ENCODE data around the gene PEAK3.

Gene PEAK3

DNA sequence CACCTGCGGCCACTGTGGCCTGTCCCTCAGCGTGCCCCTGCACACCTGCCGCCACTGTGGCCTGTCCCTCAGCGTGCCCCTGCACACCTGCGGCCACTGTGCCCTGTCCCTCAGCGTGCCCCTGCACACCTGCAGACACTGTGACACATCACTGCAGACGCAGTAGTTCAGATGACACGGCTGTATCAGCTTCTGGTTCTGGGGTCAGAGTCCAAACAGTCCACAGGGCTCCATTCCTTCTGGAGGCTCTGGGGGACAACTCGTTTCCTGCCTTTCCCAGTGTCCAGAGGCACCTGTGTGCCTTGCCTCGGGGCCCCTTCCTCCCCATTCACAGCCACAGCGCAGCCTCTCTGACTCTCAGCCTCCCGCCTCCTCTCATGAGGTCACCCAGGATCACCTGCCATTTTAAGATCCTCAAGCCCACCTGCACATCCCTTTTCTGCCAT lies 39.9 kb downstream of the PEAK3 start:
- FAIRE-seq (no peak), DNase-seq (ENCODE audit: insufficient read length, low spot score) (no peak)

DNA sequence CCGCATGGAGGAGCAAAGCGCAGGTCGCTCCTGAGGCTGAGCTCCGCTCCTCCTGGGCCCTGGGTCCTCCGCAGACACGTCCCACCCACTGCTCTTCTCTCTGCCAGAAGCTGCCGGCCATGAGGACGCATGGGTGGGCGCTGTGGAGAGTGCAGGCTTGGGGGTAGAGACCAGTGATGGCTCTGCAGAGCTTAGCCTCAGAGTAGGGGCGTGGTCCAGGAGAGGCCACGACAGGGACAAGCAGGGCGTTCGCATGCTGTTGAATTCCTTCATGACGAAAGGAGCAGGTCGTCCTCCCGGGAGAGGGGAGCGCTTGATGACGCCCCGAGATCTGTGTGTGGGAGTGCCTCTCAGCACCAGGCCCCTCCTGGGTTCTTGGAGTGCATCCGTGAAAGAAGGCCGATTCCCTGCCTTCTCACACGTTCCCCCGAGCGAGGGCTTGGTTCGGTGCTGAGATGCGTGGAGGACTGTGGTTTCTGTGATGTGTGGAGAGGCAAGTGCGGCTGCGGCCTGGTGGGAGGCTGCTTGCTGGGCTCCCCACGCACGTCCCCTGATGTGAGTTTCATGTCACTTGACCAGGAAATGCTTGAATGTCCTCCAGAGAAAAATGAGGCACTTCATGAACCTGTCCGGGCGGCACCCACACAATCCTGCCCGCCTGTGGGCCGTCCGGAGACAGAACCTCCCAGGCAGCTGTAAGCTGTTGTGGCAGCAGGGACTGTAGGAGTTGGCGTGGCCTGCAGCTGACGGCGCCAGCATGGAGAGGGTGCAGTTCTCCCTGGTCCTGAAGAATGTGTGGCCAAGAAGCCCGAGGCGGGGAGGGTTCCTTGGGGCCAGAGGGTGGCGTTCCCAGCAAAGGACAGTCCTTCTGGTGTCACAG lies 40.9 kb downstream of the PEAK3 start:
- DNase-seq (ENCODE audit: insufficient read length, low spot score): no peak
- no peak for FAIRE-seq

DNA sequence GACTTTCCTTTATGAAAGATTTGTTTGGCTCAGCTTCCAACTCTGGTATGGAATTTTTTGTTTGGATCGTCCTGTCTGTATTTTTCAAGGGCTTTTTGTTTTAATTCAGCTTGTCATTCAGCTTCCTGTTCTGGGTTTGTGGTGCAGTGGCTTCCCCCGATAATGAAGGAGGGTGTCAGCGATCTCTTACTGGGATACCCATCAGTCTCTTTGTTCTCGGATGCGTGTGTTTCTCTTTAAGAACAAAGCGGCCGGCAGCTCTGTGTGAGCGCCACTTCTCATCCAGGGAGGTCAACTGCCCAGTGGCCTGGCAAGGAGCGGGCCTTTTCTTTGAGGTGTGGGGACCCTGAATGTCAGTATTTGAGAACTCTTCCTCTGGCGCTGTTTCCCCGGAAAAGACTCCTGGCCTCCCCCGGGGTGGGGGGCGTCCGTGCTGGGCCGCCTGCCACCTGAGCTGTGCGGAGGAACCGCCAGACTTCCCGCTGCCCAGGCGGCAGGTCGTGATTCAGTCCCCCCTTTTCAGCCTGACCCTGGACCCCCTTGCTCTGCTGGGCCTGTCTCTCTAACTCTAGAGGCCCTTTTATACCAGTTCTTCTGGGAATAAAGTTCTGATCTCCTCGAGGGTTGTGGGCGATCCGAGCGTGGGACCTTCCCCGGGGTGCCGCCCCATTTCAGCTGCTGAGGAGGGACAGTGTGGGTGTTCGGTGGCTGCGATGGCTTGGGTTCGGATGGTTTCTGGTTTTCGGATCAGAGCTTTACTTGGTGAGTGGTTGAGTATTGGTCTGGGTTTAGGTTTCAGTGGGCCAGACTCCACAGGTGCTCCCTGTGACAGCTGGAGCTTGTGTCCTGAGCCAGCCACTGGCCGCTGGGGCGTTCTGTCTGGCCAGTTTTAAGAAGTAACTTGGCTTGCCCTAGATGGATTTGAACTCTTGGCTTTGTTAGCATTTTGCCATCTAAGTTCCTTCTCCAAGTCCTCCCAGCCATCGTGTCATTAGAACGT lies 41.9 kb downstream of the PEAK3 start:
- DNase-seq (ENCODE audit: insufficient read length, low spot score) (no peak), FAIRE-seq (no peak)

DNA sequence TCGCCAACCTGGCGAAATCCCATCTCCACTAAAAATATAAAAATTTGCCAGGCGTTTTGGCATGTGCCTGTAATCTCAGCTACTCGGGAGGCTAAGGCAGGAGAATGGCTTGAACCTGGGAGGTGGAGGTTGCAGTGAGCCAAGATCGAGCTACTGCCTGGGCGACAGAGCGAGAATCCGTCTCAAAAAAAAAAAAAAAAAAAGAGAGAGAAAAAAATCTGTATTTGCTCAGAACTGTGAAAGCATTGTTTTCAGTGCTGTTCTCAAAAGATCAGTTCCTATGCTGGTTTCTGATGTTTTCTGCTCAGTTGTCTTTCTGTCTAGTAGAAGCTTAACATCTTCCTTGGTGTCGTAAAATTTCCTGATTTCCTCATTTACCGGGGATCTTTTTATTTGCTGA lies 42.8 kb downstream of the PEAK3 start:
- FAIRE-seq (no peak), DNase-seq (ENCODE audit: insufficient read length, low spot score) (no peak)

DNA sequence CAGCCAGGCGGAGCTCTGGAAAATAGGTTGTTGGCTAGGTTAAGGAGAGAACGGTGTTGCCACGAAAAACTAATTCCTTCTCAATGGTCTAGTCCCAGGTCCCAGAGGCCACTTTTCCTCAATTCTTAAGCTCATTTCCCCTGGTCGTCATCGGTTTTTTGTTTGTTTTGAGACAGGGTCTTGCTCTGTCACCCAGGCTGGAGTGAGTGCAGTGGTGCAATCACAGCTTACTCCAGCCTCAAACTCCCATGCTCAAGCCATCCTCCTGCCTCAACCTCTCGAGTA lies 44.2 kb downstream of the PEAK3 start:
- DNase-seq (ENCODE audit: insufficient read length, low spot score) (no peak), FAIRE-seq (no peak)

DNA sequence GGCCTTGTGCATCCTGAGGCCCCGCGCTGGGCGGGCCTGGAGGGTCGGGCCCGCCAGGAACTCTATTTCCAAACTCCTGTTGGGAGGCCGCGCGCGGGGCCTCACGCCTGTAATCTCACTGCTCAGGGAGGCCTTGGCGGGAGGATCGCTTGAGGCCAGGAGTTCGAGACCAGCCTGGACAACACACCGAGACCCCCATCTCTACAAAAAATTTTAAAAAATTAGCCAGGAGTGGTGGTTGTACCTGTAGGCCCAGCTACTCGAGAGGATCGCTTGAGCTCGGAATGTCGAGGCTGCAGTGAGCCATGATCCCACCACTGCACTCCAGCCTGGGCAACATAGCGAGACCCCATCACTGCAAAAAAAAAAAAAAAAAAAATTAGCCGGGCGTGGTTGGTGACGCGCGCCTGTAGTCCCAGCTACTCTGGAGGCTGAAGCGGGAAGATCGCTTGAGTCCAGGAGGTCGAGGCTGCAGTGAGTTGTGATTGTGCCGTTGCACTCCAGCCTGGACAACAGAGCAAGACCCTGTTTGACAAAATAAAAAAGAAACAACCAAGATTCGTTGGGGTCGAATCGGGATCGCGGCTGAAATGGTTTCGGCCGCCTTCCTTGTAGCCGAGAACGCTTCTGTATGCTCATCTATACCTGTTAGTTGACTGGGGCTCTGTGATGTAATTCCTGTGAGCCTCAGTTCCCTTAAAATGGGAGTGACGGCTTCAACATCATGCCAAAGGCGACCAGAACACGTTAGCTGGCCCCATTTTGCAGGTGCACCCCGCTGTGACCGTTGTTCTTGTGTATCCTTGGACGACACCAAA lies 44.7 kb downstream of the PEAK3 start:
- DNase-seq (ENCODE audit: insufficient read length, low spot score): no peak
- FAIRE-seq: no peak

DNA sequence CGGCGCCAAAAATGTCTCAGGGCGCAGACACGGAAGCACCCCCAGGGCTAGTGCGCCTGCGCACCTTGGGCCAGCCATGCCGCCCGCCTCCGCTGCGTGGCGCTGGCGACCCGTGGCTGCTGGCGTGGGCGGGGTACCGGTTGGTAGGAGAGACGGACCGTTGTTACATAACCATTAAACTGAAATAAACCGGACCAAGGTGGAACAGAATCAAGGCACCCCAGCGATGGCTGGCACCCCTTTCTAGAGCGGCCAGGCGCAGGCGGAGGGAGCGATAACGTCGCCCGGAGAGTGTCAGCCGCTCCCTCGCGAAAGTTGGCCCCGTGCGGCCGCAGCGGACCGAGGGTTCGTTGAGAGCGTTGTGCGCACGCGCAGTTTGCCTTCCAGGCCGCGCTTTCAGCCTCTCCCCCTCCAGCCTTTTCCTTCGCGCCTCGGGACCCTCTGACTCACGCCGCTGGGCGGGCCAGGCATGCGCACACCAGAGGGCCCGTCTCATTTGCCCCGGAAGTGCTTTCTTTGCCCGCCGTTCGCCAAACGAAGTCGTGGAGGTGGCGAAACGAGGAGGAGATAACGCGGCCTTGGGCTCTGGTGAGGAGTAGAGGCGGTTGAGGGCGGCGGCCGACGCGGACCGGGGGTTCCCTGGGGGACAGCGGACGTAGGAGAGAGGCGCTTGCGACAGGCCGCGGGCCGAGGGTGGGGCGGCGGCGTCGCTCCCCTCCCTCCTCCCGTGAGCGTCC lies 45.5 kb downstream of the PEAK3 start, which contains the start of the genes PLEKHJ1 and SF3A2:
Gene PLEKHJ1, minus strand, starts transcription at position 16 of the 737 bp plus-strand sequence. CDS start 81 bp downstream, outside the sequence.
Gene SF3A2, plus strand, starts transcription at position 511 of the 737 bp plus-strand sequence. CDS start 6,595 bp downstream, outside the sequence.
- DNase-seq (ENCODE audit: insufficient read length, low spot score) (peak; percentile 97), FAIRE-seq (peak; percentile 89)

DNA sequence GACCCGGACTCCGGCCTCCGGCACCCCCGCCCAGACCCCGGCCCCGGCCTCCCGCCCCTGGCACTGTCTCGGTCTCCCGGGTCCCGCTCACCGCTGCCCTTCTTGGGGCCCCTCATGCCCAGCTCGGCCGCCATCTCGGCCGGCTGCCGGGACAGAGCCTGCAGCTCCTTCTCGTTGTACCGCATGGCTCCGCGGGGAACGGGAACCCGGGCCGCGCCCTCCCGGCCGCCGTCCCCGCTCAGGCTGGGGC lies 46.0 kb downstream of the PEAK3 start:
- no peak for DNase-seq (ENCODE audit: insufficient read length, low spot score)
- no peak for FAIRE-seq

DNA sequence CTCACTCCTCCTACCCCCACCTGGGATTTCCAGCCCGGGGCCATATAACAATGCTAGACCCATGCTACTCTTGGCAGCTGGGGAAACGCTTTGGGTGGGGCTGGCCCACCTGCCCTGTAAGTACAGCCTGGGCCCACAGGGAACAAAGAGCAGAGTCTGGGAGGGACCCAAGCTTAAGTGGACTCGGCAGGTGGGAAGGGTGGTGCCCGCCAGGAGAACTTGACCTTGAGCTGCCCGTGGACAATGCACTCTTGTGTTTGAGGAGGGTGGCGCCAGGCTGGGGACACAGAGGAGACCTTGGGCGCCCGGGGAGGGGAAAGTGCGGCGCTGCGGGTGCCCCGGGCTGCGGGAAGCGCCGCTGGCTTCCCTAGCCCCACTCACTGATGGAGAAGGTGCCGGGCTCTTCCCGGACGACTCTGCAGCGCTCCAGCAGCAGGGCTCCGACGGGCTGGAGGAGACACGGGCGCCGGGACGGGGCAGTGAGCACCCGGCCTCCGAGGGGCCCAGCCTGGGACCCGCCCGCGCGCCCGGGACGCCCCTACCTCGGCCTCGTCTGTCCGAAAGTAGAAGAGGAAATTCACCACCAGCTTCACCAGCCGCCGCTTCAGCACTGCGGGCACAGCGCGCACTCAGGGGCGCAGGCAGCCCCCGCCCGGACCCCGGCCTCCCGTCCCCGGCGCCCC lies 46.5 kb downstream of the PEAK3 start:
- FAIRE-seq: no peak

DNA sequence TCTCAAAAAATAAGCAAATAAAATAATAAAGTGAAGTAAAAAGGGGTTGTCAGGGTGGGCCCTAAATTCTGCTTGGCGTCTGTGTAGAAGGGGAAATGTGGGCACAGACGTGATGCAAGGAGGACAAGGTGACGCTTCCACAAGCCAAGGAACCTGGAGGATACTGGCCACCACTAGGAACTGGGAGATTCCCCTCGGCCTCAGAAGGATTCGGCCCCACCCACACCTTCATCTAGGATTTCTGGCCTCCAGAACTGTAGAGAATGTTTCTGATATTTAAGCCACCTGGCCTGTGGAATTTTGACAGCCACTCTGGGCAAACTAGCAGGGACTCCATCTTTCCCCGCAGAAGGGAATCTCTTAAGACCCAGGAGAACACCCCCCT lies 47.0 kb downstream of the PEAK3 start:
- FAIRE-seq (no peak), DNase-seq (ENCODE audit: insufficient read length, low spot score) (no peak)

More for the DNA sequence above, 46.5 kb downstream of the PEAK3 start:
- DNase-seq (ENCODE audit: insufficient read length, low spot score): no peak

DNA sequence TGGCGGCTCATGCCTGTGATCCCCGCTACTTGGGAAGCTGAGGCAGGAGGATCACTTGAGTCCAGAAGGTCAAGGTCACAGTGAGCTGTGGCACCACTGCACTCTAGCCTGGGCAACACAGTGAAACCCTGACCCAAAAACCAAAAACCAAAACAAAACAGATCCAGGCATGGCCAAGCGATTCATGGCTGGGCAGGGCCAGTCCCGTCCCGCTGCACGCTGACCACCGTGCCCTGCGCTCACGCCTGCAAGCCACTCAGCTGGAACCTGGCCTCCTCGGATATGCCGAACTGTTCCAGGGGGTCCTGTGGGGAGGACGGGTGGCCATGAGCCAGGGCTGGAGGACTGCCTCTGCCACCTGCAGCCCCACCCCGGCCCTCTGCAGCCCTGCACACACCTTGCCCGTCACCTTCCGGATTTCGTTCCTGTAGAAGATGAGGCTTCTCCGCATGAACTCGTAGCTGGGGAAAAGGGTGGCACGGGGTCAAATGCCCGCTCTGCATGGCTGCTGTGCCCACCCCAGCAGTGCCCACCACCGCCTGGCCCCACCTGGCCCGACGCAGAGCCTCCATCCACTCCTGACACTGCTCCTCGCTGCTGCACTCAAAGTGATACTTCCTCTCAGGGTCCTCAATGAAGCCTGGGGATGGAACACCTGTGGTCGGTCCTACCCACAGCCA lies 48.2 kb downstream of the PEAK3 start:
- FAIRE-seq (no peak), DNase-seq (ENCODE audit: insufficient read length, low spot score) (no peak)

DNA sequence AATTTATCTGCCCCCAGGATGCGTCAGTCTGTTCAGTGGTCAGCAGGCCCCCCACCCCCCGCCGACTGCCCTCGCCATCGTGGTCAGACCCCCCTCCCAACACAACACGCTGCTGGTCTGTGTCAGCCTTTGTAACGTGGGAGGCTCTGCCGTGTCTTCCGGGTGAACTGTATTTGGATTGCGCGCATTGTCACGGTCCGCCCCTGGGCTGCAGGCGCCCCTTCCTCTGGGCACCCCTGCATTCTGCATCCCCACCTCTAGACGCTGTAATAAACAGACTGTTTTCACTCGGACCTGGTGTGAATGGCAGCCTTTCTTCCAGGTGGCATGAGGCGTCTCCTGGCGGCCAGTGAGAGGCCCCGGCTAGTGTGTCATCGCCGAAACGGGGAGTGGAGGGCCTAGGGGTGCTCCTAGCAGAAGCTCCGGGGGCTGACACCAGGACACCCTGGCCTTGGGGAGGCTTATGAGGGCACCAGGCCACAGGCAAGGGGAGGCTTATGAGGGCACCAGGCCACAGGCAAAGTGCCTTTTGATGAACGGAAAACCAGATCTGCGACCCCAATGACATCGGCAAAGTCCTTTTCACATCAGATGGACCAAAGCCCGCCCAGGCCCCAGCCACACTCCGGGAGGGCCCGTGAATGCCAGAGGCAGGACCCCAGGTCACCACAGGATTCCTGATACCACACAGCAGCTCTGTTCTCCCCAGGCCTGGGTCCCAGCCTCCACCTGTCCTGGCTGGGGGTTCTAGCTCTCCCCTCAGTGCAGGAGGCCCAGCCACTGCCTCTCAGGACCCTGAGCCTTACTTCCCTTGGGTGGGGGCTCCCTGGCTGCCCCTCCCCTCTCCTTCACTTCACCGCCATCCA lies 49.5 kb downstream of the PEAK3 start:
- no peak for DNase-seq (ENCODE audit: insufficient read length, low spot score)

DNA sequence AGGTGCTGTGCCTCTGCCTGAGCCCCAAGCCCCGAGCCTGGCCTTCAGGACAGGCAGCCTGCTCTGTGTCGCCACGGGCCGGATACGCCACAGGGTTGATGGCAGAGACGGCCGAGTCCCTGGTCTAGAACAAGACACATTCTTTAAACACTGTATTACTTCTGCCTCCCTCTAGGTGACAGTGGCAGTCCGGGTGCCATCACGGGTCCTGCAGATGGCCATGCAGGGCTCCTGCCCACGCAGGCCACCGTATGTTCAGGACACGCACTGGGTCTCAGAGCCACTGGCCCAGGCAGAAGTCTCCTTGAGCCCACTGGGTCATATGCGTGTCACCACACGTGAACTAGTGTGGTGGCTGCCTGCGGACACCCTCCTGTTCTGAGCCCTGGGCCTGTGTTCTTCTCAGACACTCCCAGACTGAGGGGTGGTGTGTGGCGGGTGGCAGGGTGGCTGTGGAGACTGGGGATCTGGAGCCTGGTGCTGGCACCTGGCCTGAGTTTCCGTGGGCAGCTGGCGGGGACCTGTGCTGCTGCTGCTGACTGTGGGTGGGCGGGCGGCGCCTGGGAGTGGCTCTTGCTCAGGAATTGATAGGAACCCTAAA lies 50.3 kb downstream of the PEAK3 start:
- DNase-seq (ENCODE audit: insufficient read length, low spot score) (no peak), FAIRE-seq (no peak)

More for the DNA sequence above, 49.5 kb downstream of the PEAK3 start:
- FAIRE-seq: no peak

DNA sequence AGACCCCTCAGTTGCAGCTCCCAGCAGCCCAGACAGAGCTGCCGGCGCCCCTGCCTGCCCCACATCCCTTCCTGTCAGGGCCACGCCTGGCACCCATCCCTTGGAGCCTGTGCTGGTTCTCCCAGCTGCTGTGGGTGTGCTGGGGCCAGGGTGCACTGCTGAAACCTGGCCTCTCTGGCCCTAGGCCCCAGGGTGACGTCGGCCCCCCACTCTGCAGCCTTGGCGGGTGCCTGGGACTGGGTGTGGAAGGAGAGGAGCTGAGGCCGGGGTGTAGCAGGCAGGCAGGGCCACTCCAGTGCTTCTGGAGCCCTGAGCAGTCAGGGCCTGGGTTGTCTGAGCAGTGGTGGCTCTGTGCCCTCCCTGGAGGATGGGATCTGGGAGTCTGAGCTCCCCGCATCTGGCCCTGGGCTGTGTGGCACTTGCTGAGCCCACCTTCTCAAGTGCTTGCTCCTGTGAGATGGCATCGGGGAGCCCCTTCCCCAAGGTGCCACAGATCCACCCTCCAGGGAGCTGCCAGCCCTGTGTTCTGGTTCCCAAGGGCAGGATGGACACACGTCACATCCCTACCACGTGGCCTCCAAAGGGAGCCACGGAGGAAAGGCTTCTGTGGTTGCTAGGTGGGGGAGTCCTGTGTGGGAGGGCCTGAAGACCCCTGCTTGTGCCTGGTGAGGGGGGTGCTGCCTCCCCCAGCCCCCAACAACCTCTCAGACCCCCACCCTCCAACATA lies 51.0 kb downstream of the PEAK3 start:
- DNase-seq (ENCODE audit: insufficient read length, low spot score): no peak
- no peak for FAIRE-seq

DNA sequence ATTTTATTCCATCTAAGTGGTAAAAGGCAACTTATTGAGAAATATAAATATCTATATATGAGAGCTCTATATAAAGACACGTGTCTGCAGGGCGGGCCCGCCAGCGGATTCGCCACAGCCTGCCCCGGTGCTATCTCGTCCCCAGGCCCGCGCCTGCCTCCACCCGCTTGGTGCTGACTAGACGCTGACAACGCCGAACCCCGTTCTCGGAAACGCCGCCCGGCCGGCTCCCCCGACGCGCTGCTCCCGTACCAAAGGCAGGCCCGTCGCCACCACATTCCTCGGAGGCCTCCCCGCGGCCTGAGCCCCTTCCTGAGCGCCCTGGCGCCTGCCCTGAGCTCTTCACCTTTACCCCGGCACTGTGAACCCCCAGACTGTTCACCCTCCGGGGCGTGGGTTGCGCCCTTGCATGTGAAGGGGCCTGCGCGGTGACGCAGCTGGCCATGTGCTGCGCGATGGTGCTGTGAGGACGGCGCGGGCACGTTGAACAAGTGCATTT lies 51.9 kb downstream of the PEAK3 start:
- DNase-seq (ENCODE audit: insufficient read length, low spot score) (no peak), FAIRE-seq (no peak)

DNA sequence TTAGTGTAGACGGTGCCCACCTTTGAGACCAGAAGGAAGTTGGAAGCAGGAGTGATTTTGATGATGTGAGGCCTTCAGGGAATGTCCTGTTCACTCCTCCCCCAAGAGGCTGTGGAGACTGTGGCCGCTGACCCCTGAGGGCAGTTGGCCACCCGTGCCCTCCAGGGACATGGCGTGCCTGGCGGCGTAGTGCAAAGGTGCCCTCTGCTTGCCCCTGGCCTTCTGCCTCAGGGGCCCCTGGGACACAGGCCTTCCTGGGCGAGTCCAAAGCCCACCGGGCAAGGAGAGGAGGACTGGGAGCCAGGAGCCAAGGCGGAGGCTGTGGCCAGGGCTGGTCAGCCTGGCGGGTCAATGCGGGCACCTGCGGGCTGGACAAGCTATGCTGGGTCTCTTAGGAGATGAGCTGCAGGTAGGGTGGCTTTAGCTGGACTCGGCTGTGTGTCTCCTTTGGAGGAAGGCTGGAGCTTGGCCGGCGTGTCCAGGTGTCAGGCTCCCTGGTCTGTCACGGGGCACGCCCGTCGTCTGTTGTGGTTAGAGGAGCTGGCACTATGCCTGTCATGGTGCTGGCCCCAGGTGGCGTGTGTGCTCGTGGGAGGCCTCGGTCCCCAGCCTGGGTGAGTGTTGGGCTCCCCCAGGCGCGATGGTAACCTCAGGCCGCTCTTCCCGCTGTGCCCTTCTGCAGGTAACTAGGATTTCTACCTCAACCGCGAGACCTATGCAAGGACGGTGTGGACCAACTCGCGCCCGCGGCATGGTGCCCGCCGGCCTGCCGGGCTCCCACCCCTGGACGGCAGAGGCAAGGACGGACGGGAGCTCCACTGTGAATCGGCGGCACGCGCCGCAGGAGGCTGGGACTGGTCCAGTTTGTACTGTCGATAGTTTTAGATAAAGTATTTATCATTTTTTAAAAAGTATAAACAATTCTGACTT lies 52.6 kb downstream of the PEAK3 start:
- FAIRE-seq: no peak
- no peak for DNase-seq (ENCODE audit: insufficient read length, low spot score)
